GM23338 (cell line): ENCODE measurements around the gene NEK4. TPM values are rescaled to one million over a fixed set of nuclear protein-coding genes. Genes with fewer than 3 reads are reported as not detected.

ENCODE experiments used
- ATAC-seq: fragments of 200-7000 bp; cut with Tn5 transposase; 3 replicates; pipeline ENCODE4 v1.9.1; 2020
- DNase-seq: peaks from one replicate; pipeline ENCODE4 v3.0.0-alpha.2; 2015; ENCODE audit warnings: low spot score
- H2AFZ ChIP-seq: fragments of 200-600 bp; sonication (generic); 2 replicates; pipeline ENCODE4 v1.8.0; 2016; ENCODE audit warnings: antibody characterized with exemption, mild to moderate bottlenecking, moderate library complexity
- H3F3A ChIP-seq: fragments of 200-600 bp; sonication (generic); replicated peaks from 2 replicates; pipeline ENCODE4 v1.8.0; 2017; ENCODE audit warnings: antibody characterized with exemption, mixed run types, low read depth
- H3K27ac ChIP-seq: fragments of 200-600 bp; sonication (generic); 2 replicates; pipeline ENCODE4 v1.6.1; 2016; ENCODE audit warnings: low read depth
- H3K27me3 ChIP-seq: fragments of 200-600 bp; sonication (generic); 2 replicates; pipeline ENCODE4 v1.8.0; 2016; ENCODE audit warnings: mild to moderate bottlenecking, mixed run types, moderate library complexity; ENCODE audit not compliant: insufficient read depth
- H3K36me3 ChIP-seq: fragments of 200-600 bp; sonication (generic); 2 replicates; pipeline ENCODE4 v1.8.0; 2016; ENCODE audit warnings: mild to moderate bottlenecking; ENCODE audit not compliant: insufficient read depth
- H3K4me1 ChIP-seq: fragments of 200-600 bp; sonication (generic); 2 replicates; pipeline ENCODE4 v1.8.0; 2016; ENCODE audit warnings: mild to moderate bottlenecking, moderate library complexity; ENCODE audit not compliant: insufficient read depth
- H3K4me2 ChIP-seq: fragments of 200-600 bp; sonication (generic); 2 replicates; pipeline ENCODE4 v1.7.1; 2017; ENCODE audit warnings: mixed run types
- H3K4me3 ChIP-seq: fragments of 200-600 bp; sonication (generic); 2 replicates; pipeline ENCODE4 v1.6.1; 2016; ENCODE audit warnings: mixed run types
- H3K79me2 ChIP-seq: fragments of 200-600 bp; sonication (generic); replicated peaks from 2 replicates; pipeline ENCODE4 v1.8.0; 2017; ENCODE audit warnings: mild to moderate bottlenecking; ENCODE audit not compliant: insufficient read depth
- H3K9me2 ChIP-seq: fragments of 200-600 bp; sonication (generic); 2 replicates; pipeline ENCODE4 v1.8.0; 2017; ENCODE audit not compliant: insufficient read depth
- H4K20me1 ChIP-seq: fragments of 200-600 bp; sonication (generic); replicated peaks from 2 replicates; pipeline ENCODE4 v1.8.0; 2017; ENCODE audit warnings: mild to moderate bottlenecking; ENCODE audit not compliant: insufficient read depth
- H3K27ac Mint-ChIP-seq: 2 replicates; pipeline ENCODE4 v1.8.0; 2020; ENCODE audit warnings: inconsistent platforms, mild to moderate bottlenecking, moderate library complexity, mixed read lengths
- H3K27me3 Mint-ChIP-seq: 3 replicates; pipeline ENCODE4 v1.8.0; 2022; ENCODE audit warnings: low read depth, mild to moderate bottlenecking, moderate library complexity, mixed read lengths, inconsistent platforms; ENCODE audit not compliant: insufficient read depth, poor library complexity
- H3K36me3 Mint-ChIP-seq: 3 replicates; pipeline ENCODE4 v1.8.0; 2021; ENCODE audit warnings: low read depth, mild to moderate bottlenecking, inconsistent platforms, moderate library complexity, mixed read lengths
- H3K4me1 Mint-ChIP-seq: 3 replicates; pipeline ENCODE4 v1.8.0; 2020; ENCODE audit warnings: mild to moderate bottlenecking, inconsistent platforms, mixed read lengths
- H3K4me3 Mint-ChIP-seq: 3 replicates; pipeline ENCODE4 v1.8.0; 2021; ENCODE audit warnings: moderate library complexity, mild to moderate bottlenecking, inconsistent platforms, mixed read lengths
- H3K9me3 Mint-ChIP-seq: 3 replicates; pipeline ENCODE4 v1.8.0; 2020; ENCODE audit warnings: moderate library complexity, mild to moderate bottlenecking, inconsistent platforms, mixed read lengths
- CREB1 ChIP-seq: fragments of 250-450 bp; sonication (Bioruptor Pico); IDR thresholded peaks from 2 replicates; pipeline ENCODE4 v1.5.0; 2020; ENCODE audit warnings: low read depth, mild to moderate bottlenecking, moderate library complexity
- EZH2 ChIP-seq: fragments of 200-600 bp; sonication (generic); IDR thresholded peaks from one replicate; pipeline ENCODE4 v1.8.0; 2017; ENCODE audit warnings: antibody characterized with exemption, mild to moderate bottlenecking, low read depth; ENCODE audit not compliant: unreplicated experiment
- EZH2phosphoT487 ChIP-seq: fragments of 200-600 bp; sonication (generic); IDR thresholded peaks from one replicate; pipeline ENCODE4 v1.8.1; 2018; ENCODE audit warnings: antibody characterized with exemption; ENCODE audit not compliant: unreplicated experiment
- JUNB ChIP-seq: IDR thresholded peaks from one replicate; pipeline ENCODE4 v1.6.1; 2016; ENCODE audit warnings: antibody characterized with exemption; ENCODE audit not compliant: unreplicated experiment
- NANOG ChIP-seq: IDR thresholded peaks from 2 replicates; pipeline ENCODE4 v1.6.1; 2016; ENCODE audit warnings: antibody characterized with exemption, borderline replicate concordance
- ZNF331 ChIP-seq: fragments of 250-450 bp; sonication (Bioruptor Pico); IDR thresholded peaks from 2 replicates; pipeline ENCODE4 v1.5.0; 2020; ENCODE audit warnings: low read depth, mild to moderate bottlenecking, moderate library complexity
- polyA plus RNA-seq: library from polyadenylated mRNA; unstranded; fragments of >200 nt; fragmentation: Nextera tagmentation; extraction: Ambion mirVana; gene quantifications from 2 replicates; pipeline ENCODE4 v1.2.1, GENCODE V29; 2016
- total RNA-seq: library from RNA; depleted of rRNA; stranded (reverse); fragments of >200 nt; shearing (Covaris generic); gene quantifications from 2 replicates; pipeline ENCODE4 v1.2.3, GENCODE V29; 2014
- TF ChIP-seq, protein P1 (sequence below): IDR thresholded peaks from one replicate; pipeline ENCODE4 v1.6.1; 2018; ENCODE audit warnings: antibody characterized with exemption; ENCODE audit not compliant: unreplicated experiment
- TF ChIP-seq, protein P2 (sequence below), 2 experiments: fragments of 200-600 bp in 1 of 2; sonication (generic) in 1 of 2; conservative IDR thresholded peaks; 2 replicates each; pipeline versions ENCODE4 v1.5.1 to v1.6.1; 2016 to 2017; ENCODE audit warnings: antibody characterized with exemption in 2 of 2, low read depth in 2 of 2, mild to moderate bottlenecking in 2 of 2, moderate library complexity in 1 of 2
- TF ChIP-seq, protein P3 (sequence below): IDR thresholded peaks from 2 replicates; pipeline ENCODE4 v1.6.1; 2016; ENCODE audit warnings: antibody characterized with exemption

NEK4 gene
- total and polyA plus RNA-seq, 2 experiments from 2014 or later, result 8.6 to 42.7 TPM

DNA sequence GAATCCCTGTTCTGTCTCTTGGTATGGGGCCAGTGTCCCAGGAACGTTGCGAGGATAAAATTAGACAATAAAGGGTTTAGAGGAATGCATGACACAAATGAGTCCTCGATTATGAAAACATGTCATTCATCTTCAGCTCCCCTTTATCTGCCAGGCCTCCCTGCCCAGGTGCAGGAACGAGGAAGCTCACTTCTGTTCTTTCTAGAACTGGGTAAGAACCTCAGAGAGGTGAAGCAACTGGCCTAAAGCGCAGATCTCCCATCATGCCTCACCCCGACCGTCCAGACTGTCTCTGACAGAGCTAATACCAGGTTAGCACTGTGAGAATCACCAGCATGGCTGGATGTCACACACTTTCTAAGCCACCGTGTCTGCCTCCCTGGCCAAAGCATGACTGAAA is 5.1 kb upstream of the NEK4 start:
- DNase-seq, result no peak
- Histone ChIP-seq H3K4me3 (no peak overlapping the region), H3K27ac (no peak overlapping the region), H4K20me1 (no peaks in the 10 kb centered on the region), H3K27me3 (no peaks in the 10 kb centered on the region), H3F3A (no peaks in the 10 kb centered on the region), H3K36me3 (no peaks in the 10 kb centered on the region), H3K4me1 (no peaks in the 10 kb centered on the region), H3K79me2 (no peaks in the 10 kb centered on the region), H3K9me2 (no peaks in the 10 kb centered on the region), H3K4me2 (no peak overlapping the region), H2AFZ (peak overlapping the region; percentile 66; the same call in 1 of the 2 replicates)
- Mint-ChIP-seq H3K27me3 (peaks cover 5% of the 10 kb centered on the region), H3K36me3 (no peaks in the 10 kb centered on the region), H3K4me1 (no peaks in the 10 kb centered on the region), H3K27ac (no peak overlapping the region), H3K9me3 (no peaks in the 10 kb centered on the region), H3K4me3 (no peak overlapping the region)
- TF ChIP-seq EZH2 (no peak), JUNB (no peak), ZNF331 (CRISPR knock-in tag) (no peak), NANOG (no peak), EZH2phosphoT487 (no peak), CREB1 (no peak)
- TF ChIP-seq, protein P1, sequence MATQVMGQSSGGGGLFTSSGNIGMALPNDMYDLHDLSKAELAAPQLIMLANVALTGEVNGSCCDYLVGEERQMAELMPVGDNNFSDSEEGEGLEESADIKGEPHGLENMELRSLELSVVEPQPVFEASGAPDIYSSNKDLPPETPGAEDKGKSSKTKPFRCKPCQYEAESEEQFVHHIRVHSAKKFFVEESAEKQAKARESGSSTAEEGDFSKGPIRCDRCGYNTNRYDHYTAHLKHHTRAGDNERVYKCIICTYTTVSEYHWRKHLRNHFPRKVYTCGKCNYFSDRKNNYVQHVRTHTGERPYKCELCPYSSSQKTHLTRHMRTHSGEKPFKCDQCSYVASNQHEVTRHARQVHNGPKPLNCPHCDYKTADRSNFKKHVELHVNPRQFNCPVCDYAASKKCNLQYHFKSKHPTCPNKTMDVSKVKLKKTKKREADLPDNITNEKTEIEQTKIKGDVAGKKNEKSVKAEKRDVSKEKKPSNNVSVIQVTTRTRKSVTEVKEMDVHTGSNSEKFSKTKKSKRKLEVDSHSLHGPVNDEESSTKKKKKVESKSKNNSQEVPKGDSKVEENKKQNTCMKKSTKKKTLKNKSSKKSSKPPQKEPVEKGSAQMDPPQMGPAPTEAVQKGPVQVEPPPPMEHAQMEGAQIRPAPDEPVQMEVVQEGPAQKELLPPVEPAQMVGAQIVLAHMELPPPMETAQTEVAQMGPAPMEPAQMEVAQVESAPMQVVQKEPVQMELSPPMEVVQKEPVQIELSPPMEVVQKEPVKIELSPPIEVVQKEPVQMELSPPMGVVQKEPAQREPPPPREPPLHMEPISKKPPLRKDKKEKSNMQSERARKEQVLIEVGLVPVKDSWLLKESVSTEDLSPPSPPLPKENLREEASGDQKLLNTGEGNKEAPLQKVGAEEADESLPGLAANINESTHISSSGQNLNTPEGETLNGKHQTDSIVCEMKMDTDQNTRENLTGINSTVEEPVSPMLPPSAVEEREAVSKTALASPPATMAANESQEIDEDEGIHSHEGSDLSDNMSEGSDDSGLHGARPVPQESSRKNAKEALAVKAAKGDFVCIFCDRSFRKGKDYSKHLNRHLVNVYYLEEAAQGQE, result no peak
- TF ChIP-seq, protein P2, sequence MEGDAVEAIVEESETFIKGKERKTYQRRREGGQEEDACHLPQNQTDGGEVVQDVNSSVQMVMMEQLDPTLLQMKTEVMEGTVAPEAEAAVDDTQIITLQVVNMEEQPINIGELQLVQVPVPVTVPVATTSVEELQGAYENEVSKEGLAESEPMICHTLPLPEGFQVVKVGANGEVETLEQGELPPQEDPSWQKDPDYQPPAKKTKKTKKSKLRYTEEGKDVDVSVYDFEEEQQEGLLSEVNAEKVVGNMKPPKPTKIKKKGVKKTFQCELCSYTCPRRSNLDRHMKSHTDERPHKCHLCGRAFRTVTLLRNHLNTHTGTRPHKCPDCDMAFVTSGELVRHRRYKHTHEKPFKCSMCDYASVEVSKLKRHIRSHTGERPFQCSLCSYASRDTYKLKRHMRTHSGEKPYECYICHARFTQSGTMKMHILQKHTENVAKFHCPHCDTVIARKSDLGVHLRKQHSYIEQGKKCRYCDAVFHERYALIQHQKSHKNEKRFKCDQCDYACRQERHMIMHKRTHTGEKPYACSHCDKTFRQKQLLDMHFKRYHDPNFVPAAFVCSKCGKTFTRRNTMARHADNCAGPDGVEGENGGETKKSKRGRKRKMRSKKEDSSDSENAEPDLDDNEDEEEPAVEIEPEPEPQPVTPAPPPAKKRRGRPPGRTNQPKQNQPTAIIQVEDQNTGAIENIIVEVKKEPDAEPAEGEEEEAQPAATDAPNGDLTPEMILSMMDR (conservative IDR thresholded peaks at IDR 0.05; ENCODE audit: low read depth in 2 of 2), result no peak
- TF ChIP-seq, protein P3, sequence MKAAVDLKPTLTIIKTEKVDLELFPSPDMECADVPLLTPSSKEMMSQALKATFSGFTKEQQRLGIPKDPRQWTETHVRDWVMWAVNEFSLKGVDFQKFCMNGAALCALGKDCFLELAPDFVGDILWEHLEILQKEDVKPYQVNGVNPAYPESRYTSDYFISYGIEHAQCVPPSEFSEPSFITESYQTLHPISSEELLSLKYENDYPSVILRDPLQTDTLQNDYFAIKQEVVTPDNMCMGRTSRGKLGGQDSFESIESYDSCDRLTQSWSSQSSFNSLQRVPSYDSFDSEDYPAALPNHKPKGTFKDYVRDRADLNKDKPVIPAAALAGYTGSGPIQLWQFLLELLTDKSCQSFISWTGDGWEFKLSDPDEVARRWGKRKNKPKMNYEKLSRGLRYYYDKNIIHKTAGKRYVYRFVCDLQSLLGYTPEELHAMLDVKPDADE, result no peak
- ATAC-seq, result no peak
